GM21381 (cell line): Measurements from ENCODE around the gene GRID1.

Experiments used
- ATAC-seq: cut with Tn5 transposase; IDR thresholded peaks from one replicate; pipeline ENCODE4 v1.9.1; 2021; ENCODE audit warnings: mild to moderate bottlenecking, moderate library complexity; ENCODE audit not compliant: unreplicated experiment

GRID1 gene

GRCh38 chr10:86197166-86197790 lies 169.3 kb downstream of the GRID1 start:
- no peak for ATAC-seq

DNA sequence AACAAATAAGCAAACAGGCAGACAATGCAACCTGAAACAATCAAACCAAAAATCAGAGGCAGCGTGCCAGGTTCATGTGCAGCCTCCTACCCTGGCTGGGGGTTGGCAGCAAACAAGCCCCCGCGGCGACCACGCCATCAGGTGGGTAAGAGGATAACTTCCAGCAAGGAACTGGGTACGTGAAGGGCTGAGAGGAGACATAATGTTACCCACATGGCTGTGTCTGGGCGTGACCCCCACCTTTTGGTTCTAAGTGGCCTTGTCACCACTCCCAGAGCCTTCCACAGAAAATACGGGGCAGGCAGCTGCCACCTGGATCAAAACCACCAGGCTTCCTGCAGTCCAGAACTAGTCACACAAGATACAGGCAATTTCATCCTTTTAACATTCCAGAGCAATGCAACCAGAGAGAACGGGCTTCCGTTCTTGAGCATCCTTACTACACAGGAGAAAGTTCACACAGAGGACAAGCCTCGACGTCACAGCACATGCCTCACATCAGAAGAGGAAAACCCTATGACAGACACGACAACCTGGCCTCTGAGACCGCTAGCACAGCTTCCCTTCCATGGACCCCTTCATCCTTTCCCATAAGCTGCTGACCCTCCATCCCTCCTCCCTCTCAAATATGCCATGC lies 171.0 kb downstream of the GRID1 start:
- no peak for ATAC-seq

- ATAC-seq = no peak
Observed at GRCh38 chr10:86194684-86195083, 171.9 kb downstream of the GRID1 start.

DNA sequence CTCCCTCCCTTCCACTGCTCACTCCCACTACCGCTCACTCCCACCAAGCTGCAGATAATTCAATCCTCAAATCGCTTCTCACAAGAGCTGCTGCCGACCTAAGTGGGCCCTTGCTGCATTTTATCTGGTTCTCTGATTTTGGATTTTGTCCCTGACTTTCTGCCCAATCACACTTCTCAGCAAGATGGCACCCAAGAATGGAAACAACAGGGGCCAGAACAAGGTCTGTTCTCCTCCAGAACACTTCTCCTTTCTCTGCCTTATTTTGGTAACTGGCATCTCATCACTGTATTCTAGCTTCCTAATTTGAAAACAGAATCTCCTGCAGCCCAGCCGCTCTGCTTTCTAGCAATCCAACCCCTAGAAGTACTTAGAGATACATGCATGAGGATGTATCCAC lies 172.8 kb downstream of the GRID1 start:
- ATAC-seq = no peak

GRCh38 chr10:86192691-86193090 lies 173.9 kb downstream of the GRID1 start:
- ATAC-seq = no peak

DNA sequence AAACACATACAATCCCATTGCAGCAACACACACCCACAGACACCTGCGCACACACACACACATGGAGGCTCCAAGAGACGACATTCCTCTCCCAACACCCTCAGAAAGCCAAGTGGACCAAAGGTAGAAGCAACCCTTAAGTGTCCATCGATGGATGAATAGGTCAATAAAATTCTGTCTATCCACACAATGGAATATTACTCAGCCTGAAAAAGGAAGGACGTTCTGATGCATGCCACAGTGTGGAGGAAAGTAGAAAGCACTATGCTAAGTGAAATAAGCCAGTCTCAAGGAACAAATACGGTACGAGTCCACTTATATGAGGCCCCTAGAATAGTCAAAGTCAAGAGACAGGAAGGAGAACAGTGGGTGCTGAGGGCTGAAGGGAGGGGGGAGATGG lies 174.4 kb downstream of the GRID1 start:
- no peak for ATAC-seq

GRCh38 chr10:86191686-86192085 lies 174.9 kb downstream of the GRID1 start:
- no peak for ATAC-seq

GRCh38 chr10:86191166-86191565 lies 175.4 kb downstream of the GRID1 start:
- ATAC-seq = no peak

DNA sequence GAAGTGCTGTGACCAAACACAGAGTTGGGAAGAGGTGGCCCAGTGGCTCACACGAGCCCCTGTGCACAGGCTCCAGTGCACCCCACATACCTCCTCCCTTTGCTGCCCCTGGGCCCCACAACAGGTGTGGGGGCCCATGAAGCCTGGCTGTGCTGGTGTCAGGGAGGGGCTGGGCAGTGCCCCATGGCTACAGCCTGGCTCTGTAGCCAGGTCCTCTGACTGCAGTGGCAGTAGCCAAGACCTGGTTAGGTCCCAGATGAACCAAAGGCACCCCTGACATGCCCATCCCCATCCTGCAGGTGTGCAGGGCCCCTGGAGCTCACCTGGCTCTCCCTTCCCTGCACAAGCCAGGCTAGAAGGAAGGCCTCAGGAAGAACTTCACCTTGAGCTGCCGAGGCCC lies 176.3 kb downstream of the GRID1 start:
- ATAC-seq = no peak

DNA sequence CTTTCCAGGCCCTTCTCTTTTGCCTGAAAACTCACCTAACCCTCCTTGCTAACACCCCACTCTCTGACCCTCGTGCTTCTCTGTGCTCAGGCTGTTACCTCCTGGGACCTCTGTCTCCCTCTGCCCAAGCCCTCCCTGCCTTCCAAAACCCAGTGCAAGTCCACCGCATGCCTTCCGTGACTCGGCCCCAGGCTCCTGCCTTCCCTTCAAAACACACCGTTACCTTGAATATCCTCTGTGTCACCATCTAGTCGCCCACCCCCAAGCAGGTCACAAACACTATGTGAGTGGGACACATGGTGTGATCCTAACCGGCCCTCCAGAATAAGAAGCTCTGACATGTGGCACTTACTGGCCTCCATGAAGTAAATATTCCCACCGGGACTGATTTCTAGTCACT lies 176.7 kb downstream of the GRID1 start:
- ATAC-seq = no peak

DNA sequence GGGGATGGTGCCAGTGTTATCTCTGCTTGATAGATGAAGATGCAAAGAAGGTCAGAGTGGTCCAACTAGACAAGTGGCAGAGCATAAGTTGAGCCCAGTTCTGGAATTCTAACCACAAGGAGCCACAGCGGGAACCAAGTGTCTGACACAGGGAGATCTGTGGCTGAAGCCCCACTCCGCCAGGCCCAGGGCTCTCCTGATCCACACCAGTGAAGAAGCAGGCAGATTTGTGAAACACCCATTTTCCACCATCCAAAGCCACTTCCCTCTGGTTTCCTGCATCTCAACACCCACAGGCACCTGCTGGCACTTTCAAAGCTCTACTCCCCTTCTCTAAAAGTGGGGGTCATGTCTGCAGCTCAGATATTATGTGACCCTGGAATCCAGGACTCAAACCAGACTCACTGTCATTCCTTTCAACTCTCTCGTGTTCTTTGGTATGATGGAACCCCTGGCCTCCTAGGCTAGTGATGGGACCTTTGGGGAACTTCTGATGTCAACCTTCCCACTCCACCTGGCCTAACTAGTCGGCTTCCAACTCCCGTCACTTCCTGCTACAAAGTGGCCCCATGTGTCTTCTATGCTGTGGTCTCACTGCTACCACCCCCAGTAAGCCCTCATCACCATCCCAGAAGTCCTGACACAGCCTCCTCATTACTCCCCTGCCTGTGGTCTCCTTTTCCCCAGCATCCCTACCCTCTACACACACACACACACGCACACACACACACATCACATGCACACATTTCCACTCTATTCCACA lies 177.6 kb downstream of the GRID1 start:
- no peak for ATAC-seq

DNA sequence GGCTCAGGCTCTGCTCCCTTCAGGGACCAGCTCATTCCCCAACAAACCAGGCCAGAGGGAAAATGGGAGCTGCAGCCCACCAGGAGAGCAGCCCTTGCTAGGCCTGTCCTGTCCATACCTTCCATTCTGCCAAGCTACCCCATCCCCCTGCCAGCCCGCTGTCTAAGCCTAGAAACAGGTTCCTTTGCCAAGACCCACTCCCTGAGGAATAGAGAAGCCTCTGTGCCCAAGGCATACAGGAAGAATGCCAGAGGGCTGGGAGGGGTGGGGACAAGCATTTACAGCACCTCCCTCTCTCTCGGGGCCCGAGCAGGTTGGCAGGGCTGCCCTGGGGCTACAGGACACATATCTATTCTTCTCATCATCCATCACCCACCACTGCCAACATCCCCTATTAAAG lies 178.3 kb downstream of the GRID1 start:
- ATAC-seq = no peak

DNA sequence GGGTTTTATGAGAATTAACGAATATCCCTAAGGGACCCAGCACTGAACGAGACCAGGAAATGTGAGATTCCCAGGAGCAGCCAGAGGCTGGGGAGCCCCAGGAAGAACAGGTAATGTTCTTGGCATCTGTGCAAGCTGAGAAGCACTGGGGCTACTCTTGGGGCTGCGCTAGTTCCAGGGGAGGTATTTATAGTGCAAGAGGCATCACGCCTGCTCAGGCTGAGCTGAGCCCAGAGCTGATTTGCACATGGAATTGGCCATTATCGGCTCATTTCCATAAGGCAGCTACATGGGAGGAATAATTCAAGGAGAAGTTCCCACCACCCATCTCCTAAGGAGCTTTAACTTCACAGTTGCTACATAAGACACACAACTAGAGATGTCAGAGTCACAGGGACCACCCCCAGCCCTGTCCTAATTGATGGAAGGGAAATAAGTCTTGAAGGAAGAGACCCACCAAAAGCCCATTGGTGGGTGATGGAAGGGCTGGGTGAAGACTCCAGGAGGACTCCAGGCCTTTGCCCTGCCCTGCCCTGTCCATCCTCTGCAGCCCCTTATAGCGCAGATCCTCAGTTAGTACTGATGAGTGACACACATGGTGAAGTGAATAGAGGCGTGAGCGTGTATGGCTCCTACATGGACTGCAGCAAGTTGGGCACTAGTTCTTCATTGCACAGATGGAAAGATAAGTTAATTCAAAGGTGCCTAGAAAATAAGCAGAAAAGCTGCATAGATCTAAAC lies 178.9 kb downstream of the GRID1 start:
- no peak for ATAC-seq

DNA sequence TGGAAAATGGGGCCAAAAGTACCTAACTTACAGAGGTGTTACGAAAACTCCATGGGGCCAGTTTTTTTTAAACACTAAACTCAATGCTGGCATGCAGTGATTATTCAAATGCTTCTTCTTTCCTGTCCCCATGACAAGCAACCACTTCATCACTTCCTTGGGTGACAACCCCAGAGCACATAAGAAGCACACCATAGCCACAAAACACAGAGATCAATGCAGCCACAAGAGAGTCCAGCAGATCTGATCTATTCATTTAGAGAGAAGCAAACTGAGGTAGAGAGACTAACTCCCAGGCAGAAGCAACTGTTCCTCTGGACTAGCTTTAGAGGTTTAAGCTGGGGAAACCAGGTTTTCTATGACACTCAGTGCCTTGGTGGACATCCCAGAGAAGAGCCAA lies 180.0 kb downstream of the GRID1 start:
- no peak for ATAC-seq

DNA sequence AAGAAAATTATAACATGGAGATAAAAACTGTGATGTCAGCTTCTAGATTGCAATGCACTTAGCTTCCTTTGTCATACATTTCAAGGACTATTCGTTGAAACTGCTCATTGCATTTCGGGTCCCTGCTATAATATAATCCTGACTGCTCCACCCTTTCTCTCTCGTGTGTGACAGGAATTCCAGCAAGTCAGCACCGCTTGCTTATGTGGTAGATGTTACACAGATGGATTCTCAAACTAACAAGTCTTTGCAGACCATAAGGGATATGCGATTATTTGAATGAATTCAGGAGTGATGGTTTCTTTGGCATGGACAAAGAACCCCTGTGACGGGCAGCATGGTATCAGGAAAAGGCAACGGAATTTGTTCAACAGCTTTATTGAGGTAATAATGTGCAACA lies 184.0 kb downstream of the GRID1 start:
- ATAC-seq = no peak

GRCh38 chr10:86182150-86182549 lies 184.4 kb downstream of the GRID1 start:
- no peak for ATAC-seq

DNA sequence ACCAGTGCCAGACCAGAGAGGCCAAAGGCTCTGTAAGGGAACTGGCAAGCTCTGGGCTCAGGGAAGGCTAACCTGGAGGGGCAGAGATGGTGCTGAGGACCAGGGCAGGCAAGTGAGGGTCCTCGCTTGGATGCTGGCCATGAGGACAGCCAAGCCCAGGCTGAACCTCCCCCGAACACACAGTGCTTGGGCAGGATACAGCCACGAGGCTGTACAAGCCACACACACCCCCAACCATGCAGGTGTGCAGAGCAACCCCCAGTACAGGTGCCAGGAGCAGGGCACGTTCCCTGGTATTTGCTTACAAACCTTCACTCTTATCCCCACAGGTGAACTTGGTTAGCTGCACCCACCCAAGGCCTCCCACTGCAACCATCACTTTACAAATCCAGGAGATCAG lies 185.7 kb downstream of the GRID1 start:
- ATAC-seq = no peak

DNA sequence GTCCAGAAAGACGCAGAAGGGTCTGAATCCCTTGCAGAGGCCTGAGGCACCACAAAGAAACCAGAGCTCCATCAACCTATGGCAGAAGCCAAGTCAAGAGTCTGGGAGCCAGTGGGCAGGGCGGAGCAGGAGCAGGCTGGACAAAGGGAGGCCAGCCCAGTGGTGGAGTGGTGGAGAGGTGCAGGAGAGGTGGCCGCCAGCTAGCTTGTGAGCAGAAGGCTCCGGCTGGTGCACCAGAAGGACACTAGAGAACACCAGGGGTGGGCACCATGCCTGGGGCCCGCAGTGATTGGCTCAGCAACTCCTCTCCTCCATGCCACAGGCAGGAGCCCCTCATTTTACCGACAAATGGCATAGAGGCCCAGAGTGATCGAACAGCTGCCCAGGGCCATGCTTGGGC lies 186.6 kb downstream of the GRID1 start:
- no peak for ATAC-seq

DNA sequence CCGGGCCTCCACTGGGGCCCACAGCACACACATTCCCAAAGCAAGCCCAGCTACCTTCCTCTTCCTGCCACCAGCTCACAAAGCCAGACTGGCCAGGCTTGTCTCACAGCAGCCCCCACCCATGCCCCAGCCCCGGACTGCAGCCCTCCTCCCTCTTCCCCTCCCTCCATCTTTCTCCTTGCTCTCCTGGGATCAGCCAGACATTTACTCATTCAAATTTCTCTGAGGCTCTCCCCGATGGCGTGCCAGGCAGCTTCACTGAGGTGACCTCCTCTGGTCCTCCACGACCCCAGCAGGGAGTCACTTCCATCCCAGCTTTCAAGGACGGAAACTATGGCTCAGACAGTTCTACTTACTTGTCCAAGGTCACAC lies 187.5 kb downstream of the GRID1 start:
- no peak for ATAC-seq

DNA sequence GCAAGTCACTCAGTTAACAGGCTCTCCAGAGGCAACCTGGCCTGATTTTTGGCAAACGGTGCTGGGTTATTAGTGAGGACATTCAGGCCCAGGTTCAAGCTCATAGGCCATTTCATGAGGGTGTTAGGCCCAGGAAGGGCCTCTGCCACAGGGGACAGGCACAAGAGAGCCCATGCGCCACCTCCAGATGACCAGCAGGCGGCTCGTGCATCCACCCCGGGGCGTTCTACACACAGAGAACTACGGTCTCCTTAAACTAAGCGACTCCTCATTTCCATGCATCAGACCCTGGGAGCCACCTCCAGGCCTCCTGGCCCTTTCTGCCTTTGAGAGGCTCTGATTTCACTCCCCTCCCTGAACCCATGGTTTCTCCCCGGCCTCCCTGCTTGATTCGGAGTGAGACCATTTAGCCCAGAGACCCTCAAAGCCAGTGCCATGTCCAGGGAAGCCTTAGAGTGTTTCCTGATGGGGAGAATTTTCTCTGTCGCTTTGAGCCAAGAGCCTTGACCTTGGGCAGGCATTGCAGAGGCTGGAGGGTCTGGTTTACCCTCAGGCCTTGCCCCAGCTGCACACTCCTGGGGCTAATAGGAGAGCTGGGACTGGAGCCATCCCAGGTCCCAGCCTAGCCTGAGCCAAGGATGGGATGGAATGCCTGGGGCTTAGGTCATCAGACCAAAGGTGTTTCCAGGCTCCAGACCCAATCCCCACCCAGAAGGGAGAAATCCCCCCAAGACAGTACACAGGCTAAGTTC lies 188.0 kb downstream of the GRID1 start:
- no peak for ATAC-seq

DNA sequence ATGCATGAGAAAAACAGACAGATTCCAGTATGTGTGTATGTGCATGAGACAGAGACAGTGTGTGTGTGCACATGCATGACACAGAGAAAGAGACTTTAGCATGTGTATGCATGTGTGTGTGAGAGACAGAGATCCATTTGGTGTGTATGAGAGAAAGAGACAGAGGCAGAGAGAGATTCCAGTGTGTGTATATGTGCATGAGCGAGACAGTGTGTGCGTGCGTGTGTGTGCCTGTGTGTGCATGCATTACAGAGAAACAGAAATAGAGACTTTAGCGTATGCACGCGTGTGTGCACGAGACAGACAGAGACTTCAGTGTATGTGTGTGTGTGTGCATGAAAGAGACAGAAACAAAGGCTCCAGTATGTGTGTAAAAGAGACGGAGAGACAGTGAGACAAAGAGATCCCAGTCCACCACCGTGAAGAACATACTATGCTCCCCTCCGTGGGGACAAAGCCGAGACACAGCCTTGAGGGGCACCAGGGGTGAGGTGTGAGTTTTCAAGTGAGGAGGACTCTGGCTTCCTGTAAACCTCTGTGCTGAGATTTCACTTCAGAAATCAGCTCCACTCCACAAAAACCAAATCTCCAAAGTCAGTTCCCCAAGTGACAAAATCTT lies 188.9 kb downstream of the GRID1 start:
- no peak for ATAC-seq
